Measurements from ENCODE around the gene ARF6. TPM values are rescaled to one million over a fixed set of nuclear protein-coding genes. Genes with fewer than 3 reads are reported as not detected.
"Not testable (repeated sequence)": the region's sequence is repeated elsewhere in the genome, so short reads cannot be mapped to it uniquely, and the experiment has no call there.

Gene ARF6
- total and polyA plus RNA-seq, 7 experiments from 2014 or later = 61.9 to 173 (median 90.6) TPM

DNA sequence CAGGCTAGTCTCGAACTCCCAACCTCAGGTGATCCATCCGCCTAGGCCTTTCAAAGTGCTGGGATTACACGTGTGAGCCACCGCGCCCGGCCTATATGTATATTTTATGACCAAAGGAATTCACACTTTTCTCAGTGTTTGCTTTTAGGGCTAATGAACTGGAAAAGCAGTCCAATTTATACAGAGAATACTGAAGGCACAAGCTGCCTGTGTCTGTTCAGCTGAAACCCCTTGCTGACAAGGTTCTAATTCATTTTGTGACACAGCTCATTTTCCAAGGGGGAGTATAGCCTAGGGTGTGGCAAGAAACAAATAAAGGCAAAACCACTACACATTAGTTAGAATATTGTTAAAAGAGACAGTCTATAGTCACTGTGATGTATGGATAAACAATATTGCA is 22.0 kb upstream of the ARF6 start:
- H3K27me3 ChIP-seq (ENCODE audit: control insufficient read depth in 2 of 2, insufficient read depth in 2 of 2, low read length in 2 of 2) = no peaks in the 10 kb centered on the region
- Mint-ChIP-seq H3K4me1 (peaks cover 9 to 31% (median 17%) of the 10 kb centered on the region in 7 donors), H3K27me3 (no peaks in the 10 kb centered on the region), H3K36me3 (peaks cover 0 to 2% (median 0%) of the 10 kb centered on the region in 5 donors), H3K9me3 (no peaks in the 10 kb centered on the region), H3K4me3 (no peak overlapping the region), H3K27ac (no peak overlapping the region)
- DNase-seq (no peak), ATAC-seq (no peak)
- H3K27ac ChIP-seq (ENCODE audit: low read depth, low read length) = no peak overlapping the region
- H3K4me1 ChIP-seq (ENCODE audit: control insufficient read depth in 2 of 2, insufficient read depth in 2 of 2, low read length in 2 of 2) = peaks cover 10 to 13% of the 10 kb centered on the region in 2 donors
- H3K9me3 ChIP-seq (ENCODE audit: control insufficient read depth in 2 of 3, low read length in 3 of 3) = no peaks in the 10 kb centered on the region
- intact Hi-C loops (cut with micrococcal nuclease) = no loop called here
- ChIA-PET POLR2A (interaction anchor here (0.5 to 12.6 kb wide), 5 partner anchors 9 to 246 kb away, joined by 3 to 328 read pairs (median 24); partner anchors contain the start of genes ARF6 and VCPKMT), CTCF (no interaction called here)
- H3K36me3 ChIP-seq (ENCODE audit: control insufficient read depth in 2 of 3, insufficient read depth in 3 of 3, low read length in 3 of 3) = no peaks in the 10 kb centered on the region
- no peak overlapping the region for H3K4me3 ChIP-seq (ENCODE audit: low read length)

DNA sequence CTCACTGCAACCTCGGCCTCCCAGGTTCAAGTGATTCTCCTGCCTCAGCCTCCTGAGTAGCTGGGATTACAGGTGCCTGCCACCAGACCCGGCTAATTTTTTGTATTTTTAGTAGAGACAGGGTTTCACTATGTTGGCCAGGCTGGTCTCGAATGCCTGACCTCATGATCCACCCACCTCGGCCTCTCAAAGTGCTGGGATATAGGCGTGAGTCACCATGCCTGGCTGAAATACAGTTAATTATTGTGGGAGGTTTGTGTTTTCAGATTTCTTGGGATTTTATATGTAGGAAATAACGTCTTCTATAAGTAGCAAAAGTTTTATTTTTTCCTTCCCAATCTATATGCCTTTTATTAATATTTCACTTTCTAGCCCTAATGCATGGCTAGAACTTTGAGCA is 19.3 kb upstream of the ARF6 start:
- H3K4me3 Mint-ChIP-seq; intact Hi-C loops (cut with micrococcal nuclease); H3K27me3 ChIP-seq (ENCODE audit: control insufficient read depth in 2 of 2, insufficient read depth in 2 of 2, low read length in 2 of 2); H3K27ac ChIP-seq (ENCODE audit: low read depth, low read length); H3K36me3 ChIP-seq (ENCODE audit: control insufficient read depth in 2 of 3, insufficient read depth in 3 of 3, low read length in 3 of 3); H3K27me3 Mint-ChIP-seq; H3K4me1 ChIP-seq (ENCODE audit: control insufficient read depth in 2 of 2, insufficient read depth in 2 of 2, low read length in 2 of 2); H3K9me3 Mint-ChIP-seq; H3K27ac Mint-ChIP-seq; H3K4me3 ChIP-seq (ENCODE audit: low read length); H3K9me3 ChIP-seq (ENCODE audit: control insufficient read depth in 2 of 3, low read length in 3 of 3); DNase-seq; ATAC-seq; H3K36me3 Mint-ChIP-seq: not testable (repeated sequence)
- ChIA-PET POLR2A (interaction anchor here (0.6 to 2.0 kb wide), 5 partner anchors 8 to 270 kb away, joined by 4 to 5 read pairs (median 4); no protein-coding TSS in a partner anchor), CTCF (interaction anchor here (1.3 kb wide), 1 partner anchor 128 kb away, joined by 4 read pairs; no protein-coding TSS in a partner anchor)
- H3K4me1 Mint-ChIP-seq = peaks cover 2 to 22% (median 9%) of the 10 kb centered on the region in 7 donors

DNA sequence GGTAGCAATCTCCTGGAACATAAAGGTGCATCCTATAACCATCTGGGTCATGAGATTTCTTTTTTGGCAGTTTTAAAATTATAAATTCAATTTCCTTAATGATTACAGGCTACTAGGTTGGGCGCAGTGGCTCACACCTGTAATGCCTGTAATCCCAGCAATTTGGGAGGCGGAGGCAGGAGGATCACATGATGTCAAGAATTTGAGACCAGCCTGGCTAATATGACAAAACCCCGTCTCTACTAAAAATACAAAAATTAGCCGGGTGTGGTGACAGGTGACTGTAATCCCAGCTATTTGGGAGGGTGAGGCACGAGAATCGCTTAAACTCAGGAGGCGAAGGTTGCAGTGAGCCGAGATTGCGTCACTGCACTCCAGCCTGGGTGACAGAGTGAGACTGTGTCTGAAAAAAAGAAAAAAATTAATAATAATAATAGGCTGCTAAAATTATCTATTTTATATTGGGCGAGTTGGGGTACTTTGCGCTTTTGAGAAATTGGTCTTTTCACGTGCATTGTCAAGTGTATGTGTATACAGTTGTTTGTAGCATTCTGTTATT is 17.2 kb upstream of the ARF6 start:
- Histone ChIP-seq H3K4me3 (ENCODE audit: low read length) (no peak overlapping the region), H3K9me3 (ENCODE audit: control insufficient read depth in 2 of 3, low read length in 3 of 3) (no peaks in the 10 kb centered on the region), H3K4me1 (ENCODE audit: control insufficient read depth in 2 of 2, insufficient read depth in 2 of 2, low read length in 2 of 2) (peaks cover 0 to 6% of the 10 kb centered on the region in 2 donors), H3K27me3 (ENCODE audit: control insufficient read depth in 2 of 2, insufficient read depth in 2 of 2, low read length in 2 of 2) (no peaks in the 10 kb centered on the region), H3K36me3 (ENCODE audit: control insufficient read depth in 2 of 3, insufficient read depth in 3 of 3, low read length in 3 of 3) (no peaks in the 10 kb centered on the region), H3K27ac (ENCODE audit: low read depth, low read length) (no peak overlapping the region)
- CTCF ChIA-PET = interaction anchor here (0.7 kb wide), 1 partner anchor 185 kb away, joined by 3 read pairs; no protein-coding TSS in a partner anchor
- ATAC-seq (no peak), DNase-seq (no peak)
- intact Hi-C loops (cut with micrococcal nuclease) = no loop called here
- no peaks in the 10 kb centered on the region for H3K9me3 Mint-ChIP-seq
- H3K4me1 Mint-ChIP-seq = peaks cover 5 to 23% (median 10%) of the 10 kb centered on the region in 7 donors
- POLR2A ChIA-PET = interaction anchor here (2.0 kb wide), 1 partner anchor 16 kb away, joined by 5 read pairs; no protein-coding TSS in a partner anchor
- H3K27ac Mint-ChIP-seq = peak overlapping the region in 1 of 9 donors; percentile 16
- peaks cover 0 to 2% (median 0%) of the 10 kb centered on the region in 5 donors for H3K36me3 Mint-ChIP-seq
- peaks cover 0 to 3% (median 0%) of the 10 kb centered on the region in 5 donors for H3K27me3 Mint-ChIP-seq
- H3K4me3 Mint-ChIP-seq = no peak overlapping the region

DNA sequence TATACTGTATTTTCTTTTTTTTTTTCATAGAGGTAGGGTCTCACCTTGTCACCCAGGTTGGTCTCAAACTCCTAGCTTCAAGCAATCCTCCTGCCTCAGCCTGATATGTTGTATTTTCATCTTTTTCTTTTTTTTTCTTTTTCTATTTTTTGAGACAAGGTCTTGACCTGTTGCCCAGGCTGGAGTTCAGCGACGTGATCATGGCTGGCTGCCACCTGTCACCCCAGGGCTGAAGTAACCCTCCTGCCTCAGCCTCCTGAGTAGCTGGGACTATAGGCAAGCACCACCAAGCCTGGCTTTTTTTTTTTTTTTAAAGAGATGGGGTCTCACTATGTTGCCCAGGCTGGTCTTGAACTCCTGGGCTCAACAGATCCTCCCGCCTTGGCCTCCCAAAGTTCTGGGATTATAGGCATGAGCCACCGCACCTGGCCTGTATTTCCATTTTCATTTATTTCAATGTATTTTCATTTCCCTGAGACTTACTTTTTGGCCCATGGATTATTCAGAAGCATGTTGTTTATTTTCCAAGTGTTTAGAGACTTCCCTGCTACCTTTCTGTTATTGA is 16.2 kb upstream of the ARF6 start:
- intact Hi-C loops (cut with micrococcal nuclease) = no loop called here
- H3K4me1 Mint-ChIP-seq = peaks cover 10 to 23% (median 12%) of the 10 kb centered on the region in 7 donors
- H3K27me3 Mint-ChIP-seq = peaks cover 0 to 3% (median 0%) of the 10 kb centered on the region in 5 donors
- Histone ChIP-seq H3K27me3 (ENCODE audit: control insufficient read depth in 2 of 2, insufficient read depth in 2 of 2, low read length in 2 of 2) (no peaks in the 10 kb centered on the region), H3K9me3 (ENCODE audit: control insufficient read depth in 2 of 3, low read length in 3 of 3) (no peaks in the 10 kb centered on the region), H3K4me1 (ENCODE audit: control insufficient read depth in 2 of 2, insufficient read depth in 2 of 2, low read length in 2 of 2) (peaks cover 0 to 6% of the 10 kb centered on the region in 2 donors), H3K4me3 (ENCODE audit: low read length) (no peak overlapping the region), H3K36me3 (ENCODE audit: control insufficient read depth in 2 of 3, insufficient read depth in 3 of 3, low read length in 3 of 3) (no peaks in the 10 kb centered on the region), H3K27ac (ENCODE audit: low read depth, low read length) (no peak overlapping the region)
- no peak overlapping the region for H3K4me3 Mint-ChIP-seq
- ChIA-PET POLR2A (interaction anchor here (0.6 to 1.6 kb wide), 2 partner anchors 14 to 126 kb away, joined by 3 to 4 read pairs; no protein-coding TSS in a partner anchor), CTCF (interaction anchor here (0.6 to 1.4 kb wide), 3 partner anchors 24 to 184 kb away, joined by 3 read pairs; partner anchors contain the start of gene NEMF)
- H3K9me3 Mint-ChIP-seq = no peaks in the 10 kb centered on the region
- peak overlapping the region in 1 of 9 donors; percentile 16 for H3K27ac Mint-ChIP-seq
- ATAC-seq (no peak), DNase-seq (no peak)
- peaks cover 0 to 2% (median 0%) of the 10 kb centered on the region in 5 donors for H3K36me3 Mint-ChIP-seq

DNA sequence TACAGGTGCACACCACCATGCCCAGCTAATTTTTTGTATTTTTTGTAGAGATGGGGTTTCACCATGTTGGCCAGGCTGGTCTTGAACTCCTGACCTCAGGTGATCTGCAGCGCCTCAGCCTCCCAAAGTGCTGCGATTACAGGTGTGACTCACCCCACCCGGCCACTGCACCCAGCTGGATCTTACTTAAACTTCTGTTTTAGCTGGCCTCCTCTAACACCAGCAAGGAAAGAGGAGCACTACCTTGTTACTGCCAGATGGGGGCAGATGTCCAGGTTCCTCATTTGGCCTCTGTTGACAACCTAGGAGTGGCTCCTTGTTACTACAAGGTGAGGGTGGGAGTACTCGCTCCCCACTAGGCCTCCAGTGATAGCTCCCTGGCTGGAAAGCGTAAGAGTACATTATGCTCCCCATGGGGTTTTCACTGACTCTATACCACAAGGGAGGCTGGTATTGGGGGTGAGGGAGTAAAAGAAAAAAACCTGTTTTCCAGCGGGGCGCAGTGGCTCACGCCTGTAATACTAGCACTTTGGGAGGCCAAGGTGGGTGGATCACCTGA is 13.2 kb upstream of the ARF6 start:
- POLR2A ChIA-PET = interaction anchor here (0.6 to 2.6 kb wide), 16 partner anchors 10 to 246 kb away, joined by 3 to 12 read pairs (median 4); no protein-coding TSS in a partner anchor
- peak; percentile 92 for ATAC-seq
- Histone ChIP-seq H3K27ac (ENCODE audit: low read depth, low read length) (no peak overlapping the region), H3K9me3 (ENCODE audit: control insufficient read depth in 2 of 3, low read length in 3 of 3) (no peaks in the 10 kb centered on the region), H3K36me3 (ENCODE audit: control insufficient read depth in 2 of 3, insufficient read depth in 3 of 3, low read length in 3 of 3) (no peaks in the 10 kb centered on the region), H3K27me3 (ENCODE audit: control insufficient read depth in 2 of 2, insufficient read depth in 2 of 2, low read length in 2 of 2) (no peaks in the 10 kb centered on the region), H3K4me1 (ENCODE audit: control insufficient read depth in 2 of 2, insufficient read depth in 2 of 2, low read length in 2 of 2) (peaks cover 0 to 6% of the 10 kb centered on the region in 2 donors), H3K4me3 (ENCODE audit: low read length) (no peak overlapping the region)
- Mint-ChIP-seq H3K36me3 (peaks cover 0 to 3% (median 0%) of the 10 kb centered on the region in 5 donors), H3K9me3 (no peaks in the 10 kb centered on the region), H3K27ac (peak overlapping the region in 6 of 9 donors; percentile 17 to 74 (median 44)), H3K27me3 (peaks cover 0 to 3% (median 0%) of the 10 kb centered on the region in 5 donors), H3K4me3 (no peak overlapping the region), H3K4me1 (peaks cover 10 to 30% (median 12%) of the 10 kb centered on the region in 7 donors)
- DNase-seq = peak in 8 of 9 donors; percentile 32 to 64 (median 48)
- intact Hi-C loops (cut with micrococcal nuclease) = loop anchor here (1.0 to 2.0 kb wide), 6 partner anchors 11 to 226 kb away; no protein-coding TSS in a partner anchor
- CTCF ChIA-PET = interaction anchor here (0.6 to 3.0 kb wide), 23 partner anchors 12 to 982 kb away, joined by 3 to 12 read pairs (median 3); partner anchors contain the start of genes ARF6 and NEMF

DNA sequence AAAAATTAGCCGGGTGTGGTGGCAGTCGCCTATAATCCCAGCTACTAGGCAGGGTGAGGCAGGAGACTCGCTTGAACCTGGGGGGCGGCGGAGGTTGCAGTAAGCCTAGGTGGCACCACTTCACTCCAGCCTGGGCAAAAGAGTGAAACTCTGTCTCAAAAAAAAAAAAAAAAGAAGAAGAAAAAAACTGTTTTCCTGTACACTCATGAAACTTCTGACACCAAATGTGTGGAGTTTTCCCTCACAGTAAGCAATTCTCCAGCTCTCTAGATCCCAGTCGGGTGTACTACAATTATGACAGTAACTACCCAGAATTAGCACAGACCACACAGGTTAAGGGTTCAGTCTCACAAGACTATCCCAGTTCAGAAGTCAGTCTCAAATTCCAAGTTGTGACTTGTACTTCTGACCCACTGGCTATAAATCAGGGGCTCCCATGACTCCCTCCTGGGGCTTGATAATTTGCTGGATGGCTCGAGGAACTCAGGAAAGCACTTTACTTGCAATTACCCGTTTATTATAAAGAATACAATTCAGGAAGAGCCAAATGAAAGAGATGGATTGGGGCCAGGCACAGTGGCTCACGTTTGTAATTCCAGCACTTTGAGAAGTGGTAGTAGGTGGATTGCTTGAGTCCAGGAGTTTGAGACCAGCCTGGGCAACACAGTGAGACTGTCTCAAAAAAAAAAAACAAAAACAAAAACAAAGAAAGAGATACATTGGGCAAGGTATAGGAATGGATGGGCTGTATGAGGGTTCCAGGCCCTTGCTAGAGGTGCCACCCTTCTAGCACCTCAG is 12.4 kb upstream of the ARF6 start:
- no peak overlapping the region for H3K27ac ChIP-seq (ENCODE audit: low read depth, low read length)
- POLR2A ChIA-PET = interaction anchor here (0.6 to 2.6 kb wide), 17 partner anchors 8 to 235 kb away, joined by 3 to 15 read pairs (median 4); no protein-coding TSS in a partner anchor
- no peaks in the 10 kb centered on the region for H3K27me3 ChIP-seq (ENCODE audit: control insufficient read depth in 2 of 2, insufficient read depth in 2 of 2, low read length in 2 of 2)
- peak; percentile 44 for ATAC-seq
- no peaks in the 10 kb centered on the region for H3K9me3 ChIP-seq (ENCODE audit: control insufficient read depth in 2 of 3, low read length in 3 of 3)
- peaks cover 0 to 6% of the 10 kb centered on the region in 2 donors for H3K4me1 ChIP-seq (ENCODE audit: control insufficient read depth in 2 of 2, insufficient read depth in 2 of 2, low read length in 2 of 2)
- intact Hi-C loops (cut with micrococcal nuclease) = no loop called here
- Mint-ChIP-seq H3K27ac (peak overlapping the region in 4 of 9 donors; percentile 39 to 78 (median 58)), H3K4me3 (peak overlapping the region in 1 of 10 donors; percentile 16), H3K9me3 (no peaks in the 10 kb centered on the region), H3K36me3 (peaks cover 0 to 3% (median 0%) of the 10 kb centered on the region in 5 donors), H3K4me1 (peaks cover 10 to 33% (median 12%) of the 10 kb centered on the region in 7 donors), H3K27me3 (peaks cover 0 to 3% (median 0%) of the 10 kb centered on the region in 5 donors)
- CTCF ChIA-PET = interaction anchor here (0.6 to 3.0 kb wide), 16 partner anchors 12 to 981 kb away, joined by 3 to 12 read pairs (median 3); partner anchors contain the start of gene ARF6
- H3K4me3 ChIP-seq (ENCODE audit: low read length) = no peak overlapping the region
- H3K36me3 ChIP-seq (ENCODE audit: control insufficient read depth in 2 of 3, insufficient read depth in 3 of 3, low read length in 3 of 3) = no peaks in the 10 kb centered on the region
- peak in 1 of 9 donors; percentile 24 for DNase-seq

Data from naive thymus-derived CD4-positive, alpha-beta T cell (primary cell).